ENCODE data around the gene SLC46A2. TPM values are rescaled to one million over a fixed set of nuclear protein-coding genes. Genes with fewer than 3 reads are reported as not detected.

SLC46A2 gene
- total RNA-seq, 1 experiment from 2014 or later, result not detected

DNA sequence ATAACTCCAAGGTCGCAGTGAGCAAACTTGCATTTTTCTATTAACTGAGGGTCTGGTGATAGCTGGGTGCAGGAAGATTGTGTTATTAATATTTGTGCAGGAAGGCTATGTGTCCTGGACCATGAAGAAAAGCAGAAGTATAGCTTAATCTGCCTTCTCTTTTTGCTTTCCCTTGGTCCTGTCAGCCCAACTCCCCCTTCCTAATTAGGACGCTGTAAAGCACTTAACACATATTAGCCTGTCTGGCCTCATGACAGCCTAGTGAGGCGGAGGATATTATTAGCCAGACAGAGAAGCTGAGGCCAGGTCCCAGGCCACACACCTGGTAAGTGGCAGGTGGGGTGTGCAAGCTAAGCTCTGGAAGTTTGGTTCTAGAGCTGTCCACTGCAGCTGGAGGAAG is 29.5 kb downstream of the SLC46A2 start (continued):
- TF ChIP-seq, protein P1, sequence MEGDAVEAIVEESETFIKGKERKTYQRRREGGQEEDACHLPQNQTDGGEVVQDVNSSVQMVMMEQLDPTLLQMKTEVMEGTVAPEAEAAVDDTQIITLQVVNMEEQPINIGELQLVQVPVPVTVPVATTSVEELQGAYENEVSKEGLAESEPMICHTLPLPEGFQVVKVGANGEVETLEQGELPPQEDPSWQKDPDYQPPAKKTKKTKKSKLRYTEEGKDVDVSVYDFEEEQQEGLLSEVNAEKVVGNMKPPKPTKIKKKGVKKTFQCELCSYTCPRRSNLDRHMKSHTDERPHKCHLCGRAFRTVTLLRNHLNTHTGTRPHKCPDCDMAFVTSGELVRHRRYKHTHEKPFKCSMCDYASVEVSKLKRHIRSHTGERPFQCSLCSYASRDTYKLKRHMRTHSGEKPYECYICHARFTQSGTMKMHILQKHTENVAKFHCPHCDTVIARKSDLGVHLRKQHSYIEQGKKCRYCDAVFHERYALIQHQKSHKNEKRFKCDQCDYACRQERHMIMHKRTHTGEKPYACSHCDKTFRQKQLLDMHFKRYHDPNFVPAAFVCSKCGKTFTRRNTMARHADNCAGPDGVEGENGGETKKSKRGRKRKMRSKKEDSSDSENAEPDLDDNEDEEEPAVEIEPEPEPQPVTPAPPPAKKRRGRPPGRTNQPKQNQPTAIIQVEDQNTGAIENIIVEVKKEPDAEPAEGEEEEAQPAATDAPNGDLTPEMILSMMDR (IDR thresholded peaks at IDR 0.05 in 2 of 3, conservative IDR thresholded peaks at IDR 0.05 in 1 of 3; ENCODE audit: borderline replicate concordance in 1 of 3, insufficient read depth in 1 of 3, low read depth in 2 of 3, low read length in 2 of 3), result no peak
- TF ChIP-seq CBX3 (IDR thresholded peaks at IDR 0.05; ENCODE audit: low read depth) (no peak), TCF7L2 (IDR thresholded peaks at IDR 0.05; ENCODE audit: borderline replicate concordance, extremely low read depth, insufficient read depth, insufficient read length) (no peak), YY1 (IDR thresholded peaks at IDR 0.05; ENCODE audit: extremely low read depth, insufficient replicate concordance, low read depth, low read length) (no peak), SP1 (IDR thresholded peaks at IDR 0.05; ENCODE audit: low read depth) (no peak), SRF (IDR thresholded peaks at IDR 0.05; ENCODE audit: low read depth) (no peak), ELF1 (IDR thresholded peaks at IDR 0.05; ENCODE audit: borderline replicate concordance, low read depth) (no peak)
- TF ChIP-seq, protein P2, sequence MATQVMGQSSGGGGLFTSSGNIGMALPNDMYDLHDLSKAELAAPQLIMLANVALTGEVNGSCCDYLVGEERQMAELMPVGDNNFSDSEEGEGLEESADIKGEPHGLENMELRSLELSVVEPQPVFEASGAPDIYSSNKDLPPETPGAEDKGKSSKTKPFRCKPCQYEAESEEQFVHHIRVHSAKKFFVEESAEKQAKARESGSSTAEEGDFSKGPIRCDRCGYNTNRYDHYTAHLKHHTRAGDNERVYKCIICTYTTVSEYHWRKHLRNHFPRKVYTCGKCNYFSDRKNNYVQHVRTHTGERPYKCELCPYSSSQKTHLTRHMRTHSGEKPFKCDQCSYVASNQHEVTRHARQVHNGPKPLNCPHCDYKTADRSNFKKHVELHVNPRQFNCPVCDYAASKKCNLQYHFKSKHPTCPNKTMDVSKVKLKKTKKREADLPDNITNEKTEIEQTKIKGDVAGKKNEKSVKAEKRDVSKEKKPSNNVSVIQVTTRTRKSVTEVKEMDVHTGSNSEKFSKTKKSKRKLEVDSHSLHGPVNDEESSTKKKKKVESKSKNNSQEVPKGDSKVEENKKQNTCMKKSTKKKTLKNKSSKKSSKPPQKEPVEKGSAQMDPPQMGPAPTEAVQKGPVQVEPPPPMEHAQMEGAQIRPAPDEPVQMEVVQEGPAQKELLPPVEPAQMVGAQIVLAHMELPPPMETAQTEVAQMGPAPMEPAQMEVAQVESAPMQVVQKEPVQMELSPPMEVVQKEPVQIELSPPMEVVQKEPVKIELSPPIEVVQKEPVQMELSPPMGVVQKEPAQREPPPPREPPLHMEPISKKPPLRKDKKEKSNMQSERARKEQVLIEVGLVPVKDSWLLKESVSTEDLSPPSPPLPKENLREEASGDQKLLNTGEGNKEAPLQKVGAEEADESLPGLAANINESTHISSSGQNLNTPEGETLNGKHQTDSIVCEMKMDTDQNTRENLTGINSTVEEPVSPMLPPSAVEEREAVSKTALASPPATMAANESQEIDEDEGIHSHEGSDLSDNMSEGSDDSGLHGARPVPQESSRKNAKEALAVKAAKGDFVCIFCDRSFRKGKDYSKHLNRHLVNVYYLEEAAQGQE (IDR thresholded peaks at IDR 0.05; ENCODE audit: low read depth), result no peak

DNA sequence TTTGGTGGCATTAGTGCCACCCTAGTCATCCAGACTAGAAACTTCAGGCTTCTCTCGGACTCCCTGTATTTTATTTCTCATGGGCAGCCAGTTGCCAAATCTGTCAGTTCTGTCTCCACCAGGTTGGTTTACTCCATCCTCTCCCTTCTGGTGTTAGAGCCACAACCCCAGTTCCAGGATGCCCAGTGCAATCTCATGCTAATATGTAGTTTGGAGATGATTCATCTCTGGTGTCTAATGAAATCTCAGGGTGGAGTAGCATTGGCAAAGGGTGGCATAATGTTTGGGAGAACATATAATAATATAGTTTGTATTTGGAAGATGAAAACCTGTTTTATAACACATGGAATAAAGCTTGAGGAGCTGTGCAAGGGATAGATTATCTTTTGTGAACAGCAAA is 30.2 kb downstream of the SLC46A2 start:
- no peaks in the 10 kb centered on the region for H4K20me1 ChIP-seq (ENCODE audit: insufficient read depth)
- H3K36me3 ChIP-seq (ENCODE audit: control insufficient read depth in 1 of 2, insufficient read depth in 2 of 2, low read length in 2 of 2), result no peaks in the 10 kb centered on the region
- ATAC-seq (no peak), DNase-seq (ENCODE audit: low read depth, low spot score) (no peak)
- no peaks in the 10 kb centered on the region for H3K9me2 ChIP-seq (ENCODE audit: insufficient read depth)
- no peaks in the 10 kb centered on the region for H3K4me1 ChIP-seq (ENCODE audit: control insufficient read depth in 1 of 2, insufficient read depth in 2 of 2, low read length in 2 of 2)
- TF ChIP-seq, protein P3, sequence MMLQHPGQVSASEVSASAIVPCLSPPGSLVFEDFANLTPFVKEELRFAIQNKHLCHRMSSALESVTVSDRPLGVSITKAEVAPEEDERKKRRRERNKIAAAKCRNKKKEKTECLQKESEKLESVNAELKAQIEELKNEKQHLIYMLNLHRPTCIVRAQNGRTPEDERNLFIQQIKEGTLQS (IDR thresholded peaks at IDR 0.05), result no peak
- TF ChIP-seq YY1 (IDR thresholded peaks at IDR 0.05; ENCODE audit: extremely low read depth, insufficient replicate concordance, low read depth, low read length) (no peak), POLR2AphosphoS5 (IDR thresholded peaks at IDR 0.05; ENCODE audit: low read depth, low read length) (no peak), EZH2phosphoT487 (IDR thresholded peaks at IDR 0.05; ENCODE audit: borderline replicate concordance) (no peak), FOSL1 (IDR thresholded peaks at IDR 0.05; ENCODE audit: low read depth) (no peak)
- TF ChIP-seq, protein P2 (IDR thresholded peaks at IDR 0.05; ENCODE audit: low read depth), result no peak
- TF ChIP-seq, protein P4, sequence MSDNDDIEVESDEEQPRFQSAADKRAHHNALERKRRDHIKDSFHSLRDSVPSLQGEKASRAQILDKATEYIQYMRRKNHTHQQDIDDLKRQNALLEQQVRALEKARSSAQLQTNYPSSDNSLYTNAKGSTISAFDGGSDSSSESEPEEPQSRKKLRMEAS (IDR thresholded peaks at IDR 0.05), result no peak
- H3K27ac ChIP-seq (ENCODE audit: low read depth, low read length), result no peak overlapping the region
- H3K27me3 ChIP-seq (ENCODE audit: insufficient read depth, low read length), result no peaks in the 10 kb centered on the region
- no peak overlapping the region for H3K9ac ChIP-seq (ENCODE audit: low read length)
- H3K4me3 ChIP-seq (replicated peaks in 1 of 2; ENCODE audit: low read depth in 1 of 2, low read length in 2 of 2), result no peak overlapping the region
- no peaks in the 10 kb centered on the region for H3K79me2 ChIP-seq (ENCODE audit: insufficient read depth, low read length)
- H3K9me3 ChIP-seq (ENCODE audit: control insufficient read depth in 1 of 2, insufficient read depth in 1 of 2, low read depth in 1 of 2, low read length in 2 of 2), result no peaks in the 10 kb centered on the region
- CTCF ChIA-PET, result no interaction called here
- H3K4me2 ChIP-seq (ENCODE audit: low read length), result no peak overlapping the region
- BruUV-seq (replicated peaks), result no TSS peak
- intact Hi-C loops (cut with micrococcal nuclease), result no loop called here
- POLR2A ChIA-PET, result no interaction called here
- RAD21 ChIA-PET (ENCODE audit: low non-redundant PET in 1 of 2, low total read pairs in 2 of 2, uncharacterized antibody in 2 of 2, unreplicated experiment in 2 of 2), result no interaction called here
- H2AFZ ChIP-seq (ENCODE audit: low read depth, low read length, poor library complexity, severe bottlenecking), result no peak overlapping the region

Data from HCT116 (cell line).